ENCODE results near the gene SAFB. TPM values are rescaled to one million over a fixed set of nuclear protein-coding genes. Genes with fewer than 3 reads are reported as not detected.

Gene SAFB
- total and polyA plus RNA-seq, 2 experiments from 2014 or later, result 50.2 to 75.8 TPM

- Histone ChIP-seq H3K4me1 (ENCODE audit: insufficient read depth) (peaks cover 15% of the 10 kb centered on the region), H4K20me1 (ENCODE audit: insufficient read depth, poor library complexity, severe bottlenecking) (peaks cover 97% of the 10 kb centered on the region), H3K27me3 (no peaks in the 10 kb centered on the region), H3K9me3 (ENCODE audit: low read depth) (no peaks in the 10 kb centered on the region), H2AFZ (no peak overlapping the region), H3K27ac (no peak overlapping the region), H3K9me2 (replicated peaks; ENCODE audit: insufficient read depth) (no peaks in the 10 kb centered on the region), H3K4me3 (no peak overlapping the region), H3K4me2 (no peak overlapping the region), H3K36me3 (replicated peaks; ENCODE audit: insufficient read depth, low read depth) (no peaks in the 10 kb centered on the region), H3K79me2 (peaks cover 100% of the 10 kb centered on the region)
- 91% methylated on average over 4 of the region's 4 CpGs for WGBS (ENCODE audit: low lambda C conversion rate, missing lambda C conversion rate)
- no peak for DNase-seq (ENCODE audit: low spot score)
- no peak for TF ChIP-seq EZH2 (IDR thresholded peaks at IDR 0.05; ENCODE audit: borderline replicate concordance)
- TF ChIP-seq CTCF (IDR thresholded peaks at IDR 0.05; ENCODE audit: poor library complexity), result no peak
- TF ChIP-seq EZH2phosphoT487 (IDR thresholded peaks at IDR 0.05; ENCODE audit: low read depth, severe bottlenecking, unreplicated experiment), result no peak
Observed at GRCh38 chr19:5632241-5632612, 9.3 kb downstream of the SAFB start.

- no peak overlapping the region for H3K27ac ChIP-seq
- peaks cover 97% of the 10 kb centered on the region for H4K20me1 ChIP-seq (ENCODE audit: insufficient read depth, poor library complexity, severe bottlenecking)
- 95% methylated on average over 5 of the region's 5 CpGs for WGBS (ENCODE audit: low lambda C conversion rate, missing lambda C conversion rate)
- H3K36me3 ChIP-seq (replicated peaks; ENCODE audit: insufficient read depth, low read depth), result no peaks in the 10 kb centered on the region
- DNase-seq (ENCODE audit: low spot score), result no peak
- peaks cover 100% of the 10 kb centered on the region for H3K79me2 ChIP-seq
- no peak overlapping the region for H3K4me3 ChIP-seq
- peaks cover 15% of the 10 kb centered on the region for H3K4me1 ChIP-seq (ENCODE audit: insufficient read depth)
- no peak overlapping the region for H3K4me2 ChIP-seq
- no peaks in the 10 kb centered on the region for H3K27me3 ChIP-seq
- TF ChIP-seq CTCF (IDR thresholded peaks at IDR 0.05; ENCODE audit: poor library complexity) (no peak), EZH2phosphoT487 (IDR thresholded peaks at IDR 0.05; ENCODE audit: low read depth, severe bottlenecking, unreplicated experiment) (no peak), EZH2 (IDR thresholded peaks at IDR 0.05; ENCODE audit: borderline replicate concordance) (no peak)
- no peaks in the 10 kb centered on the region for H3K9me3 ChIP-seq (ENCODE audit: low read depth)
- no peak overlapping the region for H2AFZ ChIP-seq
- no peaks in the 10 kb centered on the region for H3K9me2 ChIP-seq (replicated peaks; ENCODE audit: insufficient read depth)
Observed at GRCh38 chr19:5632657-5633056, 9.8 kb downstream of the SAFB start.

GRCh38 chr19:5635427-5635826 is 12.5 kb downstream of the SAFB start:
- H3K27ac ChIP-seq, result no peak overlapping the region
- H3K9me3 ChIP-seq (ENCODE audit: low read depth), result no peaks in the 10 kb centered on the region
- H3K9me2 ChIP-seq (replicated peaks; ENCODE audit: insufficient read depth), result no peaks in the 10 kb centered on the region
- no peak overlapping the region for H2AFZ ChIP-seq
- no peaks in the 10 kb centered on the region for H3K27me3 ChIP-seq
- 93% methylated on average over 6 of the region's 6 CpGs for WGBS (ENCODE audit: low lambda C conversion rate, missing lambda C conversion rate)
- H3K79me2 ChIP-seq, result peaks cover 100% of the 10 kb centered on the region
- no peak overlapping the region for H3K4me3 ChIP-seq
- peaks cover 15% of the 10 kb centered on the region for H3K4me1 ChIP-seq (ENCODE audit: insufficient read depth)
- no peak for DNase-seq (ENCODE audit: low spot score)
- H3K4me2 ChIP-seq, result no peak overlapping the region
- TF ChIP-seq EZH2 (IDR thresholded peaks at IDR 0.05; ENCODE audit: borderline replicate concordance), result no peak
- TF ChIP-seq CTCF (IDR thresholded peaks at IDR 0.05; ENCODE audit: poor library complexity), result no peak
- no peak for TF ChIP-seq EZH2phosphoT487 (IDR thresholded peaks at IDR 0.05; ENCODE audit: low read depth, severe bottlenecking, unreplicated experiment)
- no peaks in the 10 kb centered on the region for H3K36me3 ChIP-seq (replicated peaks; ENCODE audit: insufficient read depth, low read depth)
- H4K20me1 ChIP-seq (ENCODE audit: insufficient read depth, poor library complexity, severe bottlenecking), result peaks cover 96% of the 10 kb centered on the region

GRCh38 chr19:5637971-5638370 is 15.1 kb downstream of the SAFB start:
- peaks cover 7% of the 10 kb centered on the region for H3K4me1 ChIP-seq (ENCODE audit: insufficient read depth)
- peaks cover 95% of the 10 kb centered on the region for H4K20me1 ChIP-seq (ENCODE audit: insufficient read depth, poor library complexity, severe bottlenecking)
- DNase-seq (ENCODE audit: low spot score), result no peak
- H3K9me3 ChIP-seq (ENCODE audit: low read depth), result no peaks in the 10 kb centered on the region
- no peaks in the 10 kb centered on the region for H3K27me3 ChIP-seq
- WGBS (ENCODE audit: low lambda C conversion rate, missing lambda C conversion rate), result 96% methylated on average over 1 of the region's 1 CpG
- H3K79me2 ChIP-seq, result peaks cover 100% of the 10 kb centered on the region
- H3K9me2 ChIP-seq (replicated peaks; ENCODE audit: insufficient read depth), result no peaks in the 10 kb centered on the region
- H2AFZ ChIP-seq, result no peak overlapping the region
- TF ChIP-seq CTCF (IDR thresholded peaks at IDR 0.05; ENCODE audit: poor library complexity), result no peak
- TF ChIP-seq EZH2 (IDR thresholded peaks at IDR 0.05; ENCODE audit: borderline replicate concordance), result no peak
- TF ChIP-seq EZH2phosphoT487 (IDR thresholded peaks at IDR 0.05; ENCODE audit: low read depth, severe bottlenecking, unreplicated experiment), result no peak
- H3K27ac ChIP-seq, result no peak overlapping the region
- no peaks in the 10 kb centered on the region for H3K36me3 ChIP-seq (replicated peaks; ENCODE audit: insufficient read depth, low read depth)
- H3K4me3 ChIP-seq, result no peak overlapping the region
- H3K4me2 ChIP-seq, result no peak overlapping the region
